ENCODE data around the gene PLEKHO2. TPM values are rescaled to one million over a fixed set of nuclear protein-coding genes. Genes with fewer than 3 reads are reported as not detected.

Gene PLEKHO2
- total and polyA plus RNA-seq, 2 donors (not counting 3 experiments of a cell fraction or from before 2014, with no cell fraction given): 21.9 to 24.9 TPM

DNA sequence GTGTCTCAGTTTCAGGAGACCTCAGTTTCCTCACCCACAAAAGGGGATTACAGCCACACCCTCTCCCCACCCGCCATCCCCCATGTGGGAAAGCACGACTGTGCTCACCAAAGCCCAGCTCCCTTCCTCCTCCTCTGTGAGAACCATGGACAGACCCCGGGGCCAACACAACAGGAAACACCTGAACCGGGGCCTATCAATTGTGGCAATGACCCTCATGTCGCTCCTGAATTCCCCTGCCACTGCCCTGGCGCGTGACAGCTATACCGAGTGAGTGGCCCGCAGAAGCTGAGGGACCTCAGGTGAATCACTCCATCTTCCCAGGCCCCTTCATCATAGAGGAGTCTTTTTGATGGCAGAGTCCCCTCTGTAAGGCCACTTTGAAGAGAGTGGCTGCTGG, 28.6 kb downstream of the PLEKHO2 start:
- H3K27me3 ChIP-seq (ENCODE audit: control insufficient read depth in 2 of 2, insufficient read depth in 2 of 2, low read length in 2 of 2): no peaks in the 10 kb centered on the region
- dilution Hi-C loops (cut with MboI; ENCODE audit: extremely low pct_ligation_motif_present, low sequenced_read_pairs): no loop called here
- H4K20me1 ChIP-seq (replicated peaks; ENCODE audit: control insufficient read depth, extremely low read depth, insufficient read depth, low read length): no peaks in the 10 kb centered on the region
- no peak overlapping the region for H3K4me2 ChIP-seq (ENCODE audit: insufficient read depth, low read length)
- H3K9me1 ChIP-seq (replicated peaks; ENCODE audit: control insufficient read depth, extremely low read depth, insufficient read depth, low read length): no peaks in the 10 kb centered on the region
- intact Hi-C loops (cut with micrococcal nuclease): no loop called here
- CTCF ChIA-PET: interaction anchor here (1.0 to 2.1 kb wide), 2 partner anchors 14 to 36 kb away, joined by 3 to 6 read pairs; no protein-coding TSS in a partner anchor
- H3K4me3 ChIP-seq (replicated peaks in 1 of 3; ENCODE audit: insufficient read depth in 1 of 3, low read depth in 1 of 3, low read length in 3 of 3): no peak overlapping the region
- H2AFZ ChIP-seq (ENCODE audit: low read depth, low read length): no peak overlapping the region
- BruUV-seq (replicated peaks): no TSS peak
- no peaks in the 10 kb centered on the region for H3K9me3 ChIP-seq (replicated peaks; ENCODE audit: control insufficient read depth, insufficient read depth, low read length)
- FAIRE-seq (no peak), DNase-seq (ENCODE audit: low read depth, low spot score) (peak; percentile 74)
- peaks cover 6% of the 10 kb centered on the region for H3K4me1 ChIP-seq (ENCODE audit: control insufficient read depth, extremely low read depth, insufficient read depth, low read length)
- peaks cover 0 to 17% of the 10 kb centered on the region in 2 experiments for H3K36me3 ChIP-seq (ENCODE audit: control insufficient read depth in 2 of 2, extremely low read depth in 1 of 2, insufficient read depth in 2 of 2, low read length in 2 of 2)
- no peak overlapping the region for H3K9ac ChIP-seq (replicated peaks; ENCODE audit: extremely low read depth, insufficient read depth, low read length)
- TF ChIP-seq JUN (IDR thresholded peaks at IDR 0.05; ENCODE audit: borderline replicate concordance, insufficient read depth, insufficient read length, low read depth) (no peak), MYC (IDR thresholded peaks at IDR 0.05; ENCODE audit: low read depth, low read length) (no peak), POLR2A (IDR thresholded peaks at IDR 0.05; ENCODE audit: low read depth, low read length) (no peak), GATA2 (IDR thresholded peaks at IDR 0.05; ENCODE audit: insufficient read depth, insufficient read length, low read depth, low read length) (no peak), EZH2 (IDR thresholded peaks at IDR 0.05; ENCODE audit: borderline replicate concordance, low read depth, low read length, severe bottlenecking) (no peak), POLR2AphosphoS5 (IDR thresholded peaks at IDR 0.05; ENCODE audit: insufficient read depth, low read depth, low read length) (no peak), FOS (IDR thresholded peaks at IDR 0.05; ENCODE audit: borderline replicate concordance, insufficient read depth, low read length) (no peak)
- TF ChIP-seq, protein P1, sequence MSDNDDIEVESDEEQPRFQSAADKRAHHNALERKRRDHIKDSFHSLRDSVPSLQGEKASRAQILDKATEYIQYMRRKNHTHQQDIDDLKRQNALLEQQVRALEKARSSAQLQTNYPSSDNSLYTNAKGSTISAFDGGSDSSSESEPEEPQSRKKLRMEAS (IDR thresholded peaks at IDR 0.05; ENCODE audit: insufficient read depth, insufficient read length): no peak
- TF ChIP-seq, protein P2, sequence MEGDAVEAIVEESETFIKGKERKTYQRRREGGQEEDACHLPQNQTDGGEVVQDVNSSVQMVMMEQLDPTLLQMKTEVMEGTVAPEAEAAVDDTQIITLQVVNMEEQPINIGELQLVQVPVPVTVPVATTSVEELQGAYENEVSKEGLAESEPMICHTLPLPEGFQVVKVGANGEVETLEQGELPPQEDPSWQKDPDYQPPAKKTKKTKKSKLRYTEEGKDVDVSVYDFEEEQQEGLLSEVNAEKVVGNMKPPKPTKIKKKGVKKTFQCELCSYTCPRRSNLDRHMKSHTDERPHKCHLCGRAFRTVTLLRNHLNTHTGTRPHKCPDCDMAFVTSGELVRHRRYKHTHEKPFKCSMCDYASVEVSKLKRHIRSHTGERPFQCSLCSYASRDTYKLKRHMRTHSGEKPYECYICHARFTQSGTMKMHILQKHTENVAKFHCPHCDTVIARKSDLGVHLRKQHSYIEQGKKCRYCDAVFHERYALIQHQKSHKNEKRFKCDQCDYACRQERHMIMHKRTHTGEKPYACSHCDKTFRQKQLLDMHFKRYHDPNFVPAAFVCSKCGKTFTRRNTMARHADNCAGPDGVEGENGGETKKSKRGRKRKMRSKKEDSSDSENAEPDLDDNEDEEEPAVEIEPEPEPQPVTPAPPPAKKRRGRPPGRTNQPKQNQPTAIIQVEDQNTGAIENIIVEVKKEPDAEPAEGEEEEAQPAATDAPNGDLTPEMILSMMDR (IDR thresholded peaks at IDR 0.05; ENCODE audit: extremely low read depth in 1 of 2, insufficient read depth in 1 of 2, low read depth in 1 of 2, low read length in 2 of 2): no peak
- H3K79me2 ChIP-seq (ENCODE audit: control insufficient read depth, insufficient read depth, low read length): no peaks in the 10 kb centered on the region
- POLR2A ChIA-PET: interaction anchor here (1.0 to 1.5 kb wide), 2 partner anchors 8 to 24 kb away, joined by 3 to 5 read pairs; no protein-coding TSS in a partner anchor
- no peak overlapping the region for H3K27ac ChIP-seq (ENCODE audit: insufficient read depth, low read depth, low read length)
